Activated T-helper 17 cell treated with anti-CD3 and anti-CD28 coated beads, Interleukin-2, amount 50 U/mL, for 72 hours (primary cell): Measurements from ENCODE around the gene DAB2IP. TPM values are rescaled to one million over a fixed set of nuclear protein-coding genes. Genes with fewer than 3 reads are reported as not detected.

Experiments used
- ATAC-seq: fragments of 150-1000 bp; cut with Tn5 transposase; replicated peaks from 2 replicates; pipeline ENCODE4 v1.10.0; 2021; ENCODE audit warnings: mild to moderate bottlenecking, moderate library complexity
- H3K27ac Mint-ChIP-seq: one replicate; pipeline ENCODE4 v1.8.0; 2022; ENCODE audit warnings: mixed read lengths
- H3K27me3 Mint-ChIP-seq: one replicate; pipeline ENCODE4 v1.8.0; 2022; ENCODE audit warnings: mixed read lengths
- H3K36me3 Mint-ChIP-seq: one replicate; pipeline ENCODE4 v1.8.0; 2022; ENCODE audit warnings: low read depth, mild to moderate bottlenecking, mixed read lengths
- H3K4me1 Mint-ChIP-seq: one replicate; pipeline ENCODE4 v1.8.0; 2022; ENCODE audit warnings: mixed read lengths
- H3K4me3 Mint-ChIP-seq: one replicate; pipeline ENCODE4 v1.8.0; 2022; ENCODE audit warnings: mild to moderate bottlenecking, mixed read lengths
- H3K9me3 Mint-ChIP-seq: one replicate; pipeline ENCODE4 v1.8.0; 2022; ENCODE audit warnings: mixed read lengths
- total RNA-seq, 2 donors: library from RNA; stranded (reverse); gene quantifications; one replicate each; pipeline ENCODE4 v1.2.3, GENCODE V29; 2022

DAB2IP gene
- total RNA-seq, 2 donors from 2014 or later, result 0.09 TPM; not detected in 1

DNA sequence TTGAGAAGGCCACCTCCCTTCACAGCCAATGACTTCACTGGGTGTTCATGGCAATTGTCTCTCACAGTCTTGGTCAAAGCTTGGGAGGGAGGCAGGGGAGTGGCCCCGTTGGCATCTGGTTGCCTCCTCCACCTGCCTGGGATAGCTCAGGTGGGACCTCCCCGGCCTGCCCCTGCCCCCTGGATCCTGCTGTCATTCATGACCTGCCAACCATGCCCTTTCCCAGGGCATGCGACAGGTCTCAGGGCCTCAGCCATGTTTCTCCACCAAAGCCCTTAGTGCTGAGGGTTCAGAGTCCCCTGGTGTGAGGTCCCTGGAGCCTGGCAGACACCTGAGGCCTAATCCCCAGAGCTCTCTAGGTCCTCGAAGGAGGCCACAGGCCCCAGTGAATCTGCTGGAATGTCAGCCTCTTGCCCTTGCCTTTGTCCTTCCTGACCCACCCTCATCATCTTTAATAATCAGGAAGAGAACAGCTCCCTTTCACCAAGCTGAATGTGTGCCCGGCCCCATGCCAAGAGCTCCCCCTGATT, 5.6 kb downstream of the DAB2IP start:
- Mint-ChIP-seq H3K9me3 (no peaks in the 10 kb centered on the region), H3K27ac (no peak overlapping the region), H3K27me3 (peaks cover 52% of the 10 kb centered on the region), H3K4me3 (no peak overlapping the region), H3K36me3 (no peaks in the 10 kb centered on the region), H3K4me1 (no peaks in the 10 kb centered on the region)
- no peak for ATAC-seq

- no peak for ATAC-seq
- Mint-ChIP-seq H3K4me3 (no peak overlapping the region), H3K4me1 (no peaks in the 10 kb centered on the region), H3K27me3 (peaks cover 51% of the 10 kb centered on the region), H3K36me3 (no peaks in the 10 kb centered on the region), H3K27ac (no peak overlapping the region), H3K9me3 (no peaks in the 10 kb centered on the region)
Measured at GRCh38 chr9:121658166-121658565, 6.7 kb downstream of the DAB2IP start.

DNA sequence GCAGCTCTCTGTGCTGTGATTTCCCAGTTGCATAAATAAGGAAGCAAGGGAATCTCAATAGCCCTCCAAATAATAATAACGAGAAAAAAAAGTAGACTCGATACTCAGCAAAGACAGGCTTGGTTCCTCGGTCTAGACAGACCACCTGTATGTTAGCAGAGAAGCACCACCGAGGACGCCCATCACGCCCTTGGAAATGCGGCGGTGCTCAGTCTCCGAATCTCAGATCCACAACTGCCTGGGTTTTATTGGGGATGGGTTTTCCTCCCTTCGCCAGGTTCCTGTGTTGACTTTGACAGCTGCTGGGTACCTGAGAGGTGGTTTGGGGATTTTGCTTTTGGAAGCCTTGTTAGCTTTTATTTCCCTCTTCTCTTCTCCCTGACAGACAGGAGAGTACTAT, 7.2 kb downstream of the DAB2IP start:
- ATAC-seq, result no peak
- Mint-ChIP-seq H3K4me1 (no peaks in the 10 kb centered on the region), H3K36me3 (no peaks in the 10 kb centered on the region), H3K27ac (no peak overlapping the region), H3K4me3 (no peak overlapping the region), H3K9me3 (no peaks in the 10 kb centered on the region), H3K27me3 (peaks cover 50% of the 10 kb centered on the region)

- H3K27ac Mint-ChIP-seq, result no peak overlapping the region
- peaks cover 41% of the 10 kb centered on the region for H3K27me3 Mint-ChIP-seq
- no peaks in the 10 kb centered on the region for H3K9me3 Mint-ChIP-seq
- H3K4me1 Mint-ChIP-seq, result no peaks in the 10 kb centered on the region
- H3K36me3 Mint-ChIP-seq, result no peaks in the 10 kb centered on the region
- ATAC-seq, result no peak
- H3K4me3 Mint-ChIP-seq, result no peak overlapping the region
Measured at GRCh38 chr9:121660367-121660766, 8.9 kb downstream of the DAB2IP start.

DNA sequence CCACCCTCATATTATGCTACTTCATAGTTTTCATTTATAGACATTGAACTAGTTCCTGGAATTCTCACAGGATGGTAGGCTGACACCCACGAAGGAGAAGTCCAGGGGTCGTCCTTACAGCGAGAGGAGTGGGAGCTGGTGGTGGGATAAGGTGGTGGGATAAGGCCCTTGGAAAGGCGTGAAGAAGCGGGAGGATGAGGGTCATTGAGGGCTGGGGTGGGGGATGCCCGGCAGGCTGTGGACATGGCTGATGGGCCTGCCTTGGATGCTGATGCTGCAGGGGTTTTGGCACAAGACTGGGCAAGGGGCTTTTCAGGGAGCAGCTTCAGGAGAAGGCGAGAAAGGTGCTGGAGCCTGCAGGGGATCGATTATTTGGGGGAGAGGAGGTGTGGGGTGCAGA, 9.4 kb downstream of the DAB2IP start:
- Mint-ChIP-seq H3K36me3 (no peaks in the 10 kb centered on the region), H3K9me3 (no peaks in the 10 kb centered on the region), H3K27ac (no peak overlapping the region), H3K4me3 (no peak overlapping the region), H3K4me1 (no peaks in the 10 kb centered on the region), H3K27me3 (peaks cover 40% of the 10 kb centered on the region)
- no peak for ATAC-seq

DNA sequence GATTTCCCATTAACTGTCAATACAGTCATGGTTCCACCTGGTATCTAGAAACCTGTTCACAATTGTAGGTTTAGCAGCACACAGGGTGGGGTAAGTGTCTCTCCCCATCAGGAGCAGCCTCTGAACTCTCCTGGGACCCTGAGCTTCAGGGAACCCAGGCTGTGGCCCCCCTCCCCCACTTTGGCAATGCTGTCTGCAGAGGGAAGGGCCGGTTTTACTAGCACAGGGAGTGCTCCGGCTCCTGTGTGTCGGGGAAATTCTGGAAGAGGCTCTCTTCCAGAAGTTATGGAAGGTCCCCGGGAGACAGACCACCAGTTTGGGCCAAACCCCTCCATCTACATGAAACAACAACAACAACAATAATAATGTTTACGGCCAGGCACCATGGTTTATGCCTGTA, 9.9 kb downstream of the DAB2IP start:
- Mint-ChIP-seq H3K4me1 (no peaks in the 10 kb centered on the region), H3K27me3 (peaks cover 39% of the 10 kb centered on the region), H3K36me3 (no peaks in the 10 kb centered on the region), H3K27ac (no peak overlapping the region), H3K4me3 (no peak overlapping the region), H3K9me3 (no peaks in the 10 kb centered on the region)
- ATAC-seq, result no peak

DNA sequence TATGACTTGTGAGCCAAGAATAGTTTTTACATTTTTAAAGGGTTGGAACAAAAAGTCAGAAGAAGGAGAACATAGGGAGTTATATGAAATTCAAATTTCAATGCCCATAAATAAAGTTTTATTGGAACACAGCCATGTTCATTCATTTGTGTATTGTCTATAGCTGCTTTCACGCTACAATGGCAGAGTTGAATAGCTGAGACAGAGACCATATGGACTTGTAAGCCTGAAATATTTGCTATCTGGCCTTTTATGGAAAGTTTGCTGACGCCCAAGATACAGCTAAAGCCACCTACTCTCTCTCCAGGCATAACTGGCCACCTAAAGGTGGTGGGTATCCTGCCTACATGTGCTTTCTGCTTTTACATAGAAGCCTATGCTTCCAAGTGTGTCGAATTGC, 10.9 kb downstream of the DAB2IP start:
- Mint-ChIP-seq H3K4me3 (no peak overlapping the region), H3K9me3 (no peaks in the 10 kb centered on the region), H3K36me3 (no peaks in the 10 kb centered on the region), H3K27ac (no peak overlapping the region), H3K27me3 (peaks cover 34% of the 10 kb centered on the region), H3K4me1 (no peaks in the 10 kb centered on the region)
- ATAC-seq, result no peak

- no peaks in the 10 kb centered on the region for H3K36me3 Mint-ChIP-seq
- no peaks in the 10 kb centered on the region for H3K9me3 Mint-ChIP-seq
- no peak overlapping the region for H3K27ac Mint-ChIP-seq
- no peak overlapping the region for H3K4me3 Mint-ChIP-seq
- no peaks in the 10 kb centered on the region for H3K4me1 Mint-ChIP-seq
- no peak for ATAC-seq
- H3K27me3 Mint-ChIP-seq, result peaks cover 30% of the 10 kb centered on the region
Measured at GRCh38 chr9:121662891-121663580, 11.6 kb downstream of the DAB2IP start.

- Mint-ChIP-seq H3K9me3 (no peaks in the 10 kb centered on the region), H3K4me1 (no peaks in the 10 kb centered on the region), H3K27me3 (peaks cover 30% of the 10 kb centered on the region), H3K4me3 (no peak overlapping the region), H3K36me3 (no peaks in the 10 kb centered on the region), H3K27ac (no peak overlapping the region)
- ATAC-seq, result no peak
Measured at GRCh38 chr9:121663591-121663990, 12.2 kb downstream of the DAB2IP start.

- Mint-ChIP-seq H3K27me3 (peaks cover 23% of the 10 kb centered on the region), H3K9me3 (no peaks in the 10 kb centered on the region), H3K4me3 (no peak overlapping the region), H3K36me3 (no peaks in the 10 kb centered on the region), H3K4me1 (no peaks in the 10 kb centered on the region), H3K27ac (no peak overlapping the region)
- no peak for ATAC-seq
Measured at GRCh38 chr9:121666294-121666693, 14.9 kb downstream of the DAB2IP start.

GRCh38 chr9:121667214-121667613, 15.8 kb downstream of the DAB2IP start:
- peaks cover 25% of the 10 kb centered on the region for H3K27me3 Mint-ChIP-seq
- H3K4me1 Mint-ChIP-seq, result no peaks in the 10 kb centered on the region
- no peak for ATAC-seq
- H3K36me3 Mint-ChIP-seq, result no peaks in the 10 kb centered on the region
- H3K4me3 Mint-ChIP-seq, result no peak overlapping the region
- H3K9me3 Mint-ChIP-seq, result no peaks in the 10 kb centered on the region
- H3K27ac Mint-ChIP-seq, result no peak overlapping the region

GRCh38 chr9:121667890-121668289, 16.5 kb downstream of the DAB2IP start:
- no peaks in the 10 kb centered on the region for H3K36me3 Mint-ChIP-seq
- H3K9me3 Mint-ChIP-seq, result no peaks in the 10 kb centered on the region
- no peaks in the 10 kb centered on the region for H3K4me1 Mint-ChIP-seq
- no peak for ATAC-seq
- H3K27me3 Mint-ChIP-seq, result peaks cover 24% of the 10 kb centered on the region
- H3K4me3 Mint-ChIP-seq, result no peak overlapping the region
- H3K27ac Mint-ChIP-seq, result no peak overlapping the region

GRCh38 chr9:121670431-121670830, 19.0 kb downstream of the DAB2IP start:
- Mint-ChIP-seq H3K27ac (no peak overlapping the region), H3K27me3 (peaks cover 16% of the 10 kb centered on the region), H3K36me3 (no peaks in the 10 kb centered on the region), H3K9me3 (no peaks in the 10 kb centered on the region), H3K4me3 (no peak overlapping the region), H3K4me1 (no peaks in the 10 kb centered on the region)
- ATAC-seq, result no peak

GRCh38 chr9:121671612-121672155, 20.2 kb downstream of the DAB2IP start:
- no peaks in the 10 kb centered on the region for H3K4me1 Mint-ChIP-seq
- H3K27ac Mint-ChIP-seq, result no peak overlapping the region
- no peak overlapping the region for H3K4me3 Mint-ChIP-seq
- ATAC-seq, result no peak
- no peaks in the 10 kb centered on the region for H3K9me3 Mint-ChIP-seq
- H3K27me3 Mint-ChIP-seq, result peaks cover 19% of the 10 kb centered on the region
- H3K36me3 Mint-ChIP-seq, result no peaks in the 10 kb centered on the region

DNA sequence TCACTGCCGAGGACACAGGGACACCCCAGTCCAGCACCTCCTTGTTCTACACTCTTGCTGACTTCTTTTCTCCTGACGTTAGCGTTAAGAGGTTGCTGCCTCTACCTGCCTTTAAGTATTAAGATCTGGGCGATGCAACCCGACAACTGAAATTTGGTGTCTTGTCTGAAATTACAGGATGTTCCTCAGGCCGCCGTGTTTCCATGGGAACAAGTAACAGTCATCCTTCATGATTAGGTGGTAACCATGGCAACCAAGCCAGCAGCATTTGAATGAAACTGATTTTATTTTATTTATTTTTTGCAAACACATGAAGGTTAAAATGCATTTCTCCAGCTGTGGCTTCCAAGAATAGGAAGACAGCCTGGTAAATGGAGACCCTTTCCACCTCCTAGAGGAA, 20.8 kb downstream of the DAB2IP start:
- Mint-ChIP-seq H3K36me3 (no peaks in the 10 kb centered on the region), H3K4me1 (no peaks in the 10 kb centered on the region), H3K27me3 (peaks cover 19% of the 10 kb centered on the region), H3K27ac (no peak overlapping the region), H3K4me3 (no peak overlapping the region), H3K9me3 (no peaks in the 10 kb centered on the region)
- no peak for ATAC-seq
